ENCODE measurements around the gene KRABD2.
"Not testable (repeated sequence)": the region's sequence is repeated elsewhere in the genome, so short reads cannot be mapped to it uniquely, and the experiment has no call there.

Gene KRABD2

GRCh38 chr17:8376271-8377067, at the start of gene KRABD2:
Gene KRABD2 (minus strand): TSS chr17:8376704.
- peak; percentile 82 for DNase-seq (ENCODE audit: low read depth)

GRCh38 chr17:8421571-8421970, 45.1 kb upstream of the KRABD2 start:
- peak; percentile 7 for DNase-seq (ENCODE audit: low read depth)

GRCh38 chr17:8420041-8420934, 43.8 kb upstream of the KRABD2 start:
- DNase-seq (ENCODE audit: low read depth): peak; percentile 77

GRCh38 chr17:8419305-8419704, 42.8 kb upstream of the KRABD2 start:
- no peak for DNase-seq (ENCODE audit: low read depth)

- no peak for DNase-seq (ENCODE audit: low read depth)
Measured at GRCh38 chr17:8418471-8418870, 42.0 kb upstream of the KRABD2 start.

- no peak for DNase-seq (ENCODE audit: low read depth)
Measured at GRCh38 chr17:8417806-8418205, 41.3 kb upstream of the KRABD2 start.

- no peak for DNase-seq (ENCODE audit: low read depth)
Measured at GRCh38 chr17:8413938-8414337, 37.4 kb upstream of the KRABD2 start.

- DNase-seq (ENCODE audit: low read depth): no peak
Measured at GRCh38 chr17:8413328-8413727, 36.8 kb upstream of the KRABD2 start.

GRCh38 chr17:8412089-8412488, 35.6 kb upstream of the KRABD2 start:
- DNase-seq (ENCODE audit: low read depth): no peak

- no peak for DNase-seq (ENCODE audit: low read depth)
Measured at GRCh38 chr17:8410883-8411238, 34.4 kb upstream of the KRABD2 start.

GRCh38 chr17:8409966-8410882, 33.7 kb upstream of the KRABD2 start:
- peak; percentile 77 for DNase-seq (ENCODE audit: low read depth)

GRCh38 chr17:8408371-8408770, 31.9 kb upstream of the KRABD2 start:
- DNase-seq (ENCODE audit: low read depth): peak; percentile 8

- DNase-seq (ENCODE audit: low read depth): no peak
Measured at GRCh38 chr17:8406174-8406573, 29.7 kb upstream of the KRABD2 start.

GRCh38 chr17:8405499-8406016, 29.1 kb upstream of the KRABD2 start:
- DNase-seq (ENCODE audit: low read depth): no peak

GRCh38 chr17:8402921-8403536, 26.5 kb upstream of the KRABD2 start:
- DNase-seq (ENCODE audit: low read depth): no peak

GRCh38 chr17:8401107-8401506, 24.6 kb upstream of the KRABD2 start:
- no peak for DNase-seq (ENCODE audit: low read depth)

- DNase-seq (ENCODE audit: low read depth): no peak
Measured at GRCh38 chr17:8398980-8399379, 22.5 kb upstream of the KRABD2 start.

GRCh38 chr17:8397636-8398035, 21.1 kb upstream of the KRABD2 start, which contains the start of gene RNF222:
Gene RNF222 (minus strand): TSS chr17:8397827. CDS start chr17:8393461, 4,366 bp downstream.
- no peak for DNase-seq (ENCODE audit: low read depth)

GRCh38 chr17:8394497-8394896, 18.0 kb upstream of the KRABD2 start:
- not testable (repeated sequence) for DNase-seq (ENCODE audit: low read depth)

GRCh38 chr17:8393470-8394231, 17.1 kb upstream of the KRABD2 start:
- DNase-seq (ENCODE audit: low read depth): no peak

All from RPMI7951 (cell line).